ENCODE results near the gene MYPN.

Gene MYPN

GRCh38 chr10:68090586-68090985, 18.7 kb upstream of the MYPN start:
- no peak for DNase-seq (ENCODE audit: low spot score)

GRCh38 chr10:68092512-68092911, 16.8 kb upstream of the MYPN start:
- DNase-seq (ENCODE audit: low spot score), result no peak

GRCh38 chr10:68095153-68095552, 14.1 kb upstream of the MYPN start:
- DNase-seq (ENCODE audit: low spot score), result no peak

- no peak for DNase-seq (ENCODE audit: low spot score)
These were observed 12.3 kb upstream of the MYPN start for GRCh38 chr10:68096913-68097516.

GRCh38 chr10:68099736-68100135, 9.6 kb upstream of the MYPN start:
- no peak for DNase-seq (ENCODE audit: low spot score)

- no peak for DNase-seq (ENCODE audit: low spot score)
These were observed 8.2 kb upstream of the MYPN start for GRCh38 chr10:68101066-68101465.

- DNase-seq (ENCODE audit: low spot score), result no peak
These were observed 5.9 kb upstream of the MYPN start for GRCh38 chr10:68103261-68103878.

GRCh38 chr10:68103901-68104300, 5.4 kb upstream of the MYPN start:
- DNase-seq (ENCODE audit: low spot score), result no peak

GRCh38 chr10:68105820-68106219, 3.5 kb upstream of the MYPN start:
- DNase-seq (ENCODE audit: low spot score), result no peak

- DNase-seq (ENCODE audit: low spot score), result no peak
These were observed 2.6 kb upstream of the MYPN start for GRCh38 chr10:68106656-68107055.

GRCh38 chr10:68107651-68108050, 1.6 kb upstream of the MYPN start:
- DNase-seq (ENCODE audit: low spot score), result no peak

- DNase-seq (ENCODE audit: low spot score), result no peak
These were observed 1.2 kb upstream of the MYPN start for GRCh38 chr10:68108051-68108450.

- no peak for DNase-seq (ENCODE audit: low spot score)
These were observed 635 bp upstream of the MYPN start for GRCh38 chr10:68108653-68109052.

GRCh38 chr10:68110027-68110426, 739 bp downstream of the MYPN start:
- no peak for DNase-seq (ENCODE audit: low spot score)

- DNase-seq (ENCODE audit: low spot score), result no peak
These were observed 2.3 kb downstream of the MYPN start for GRCh38 chr10:68111584-68111983.

GRCh38 chr10:68112837-68113236, 3.5 kb downstream of the MYPN start:
- no peak for DNase-seq (ENCODE audit: low spot score)

GRCh38 chr10:68118657-68119056, 9.4 kb downstream of the MYPN start:
- no peak for DNase-seq (ENCODE audit: low spot score)

- no peak for DNase-seq (ENCODE audit: low spot score)
These were observed 11.9 kb downstream of the MYPN start for GRCh38 chr10:68121020-68121743.

GRCh38 chr10:68121852-68122251, 12.6 kb downstream of the MYPN start:
- no peak for DNase-seq (ENCODE audit: low spot score)

GRCh38 chr10:68124718-68125117, 15.4 kb downstream of the MYPN start:
- no peak for DNase-seq (ENCODE audit: low spot score)

GRCh38 chr10:68125772-68126171, 16.5 kb downstream of the MYPN start:
- DNase-seq (ENCODE audit: low spot score), result no peak

GRCh38 chr10:68128015-68128414, 18.7 kb downstream of the MYPN start:
- no peak for DNase-seq (ENCODE audit: low spot score)

GRCh38 chr10:68132391-68132790, 23.1 kb downstream of the MYPN start:
- no peak for DNase-seq (ENCODE audit: low spot score)

GRCh38 chr10:68133523-68133922, 24.2 kb downstream of the MYPN start:
- no peak for DNase-seq (ENCODE audit: low spot score)
